CD4-positive, alpha-beta T cell treated with Interleukin-10 for 1 hour (primary cell): Measurements from ENCODE around the gene NTSR1.

ENCODE experiments used
- DNase-seq: peaks from one replicate; pipeline ENCODE4 v3.0.0-alpha.2; 2020

The NTSR1 gene

GRCh38 chr20:62741701-62742491, 33.3 kb downstream of the NTSR1 start:
- DNase-seq = no peak

- DNase-seq = no peak
These were observed 33.9 kb downstream of the NTSR1 start for GRCh38 chr20:62742550-62742949.

GRCh38 chr20:62742979-62743776, 34.5 kb downstream of the NTSR1 start:
- DNase-seq = no peak

GRCh38 chr20:62743777-62744317, 35.2 kb downstream of the NTSR1 start:
- no peak for DNase-seq

- no peak for DNase-seq
These were observed 36.1 kb downstream of the NTSR1 start for GRCh38 chr20:62744741-62745191.

GRCh38 chr20:62745279-62745951, 36.8 kb downstream of the NTSR1 start:
- DNase-seq = no peak

GRCh38 chr20:62745952-62746288, 37.3 kb downstream of the NTSR1 start:
- DNase-seq = no peak

- DNase-seq = no peak
These were observed 39.7 kb downstream of the NTSR1 start for GRCh38 chr20:62748311-62748710.

GRCh38 chr20:62749851-62750445, 41.3 kb downstream of the NTSR1 start:
- no peak for DNase-seq

- DNase-seq = no peak
These were observed 43.0 kb downstream of the NTSR1 start for GRCh38 chr20:62751551-62752150.

- no peak for DNase-seq
These were observed 43.6 kb downstream of the NTSR1 start for GRCh38 chr20:62752181-62752670.

- no peak for DNase-seq
These were observed 44.2 kb downstream of the NTSR1 start for GRCh38 chr20:62752671-62753501.

GRCh38 chr20:62753626-62754025, 45.0 kb downstream of the NTSR1 start:
- no peak for DNase-seq

- no peak for DNase-seq
These were observed 45.7 kb downstream of the NTSR1 start for GRCh38 chr20:62754122-62754990.

GRCh38 chr20:62754991-62755356, 46.3 kb downstream of the NTSR1 start:
- DNase-seq = no peak

GRCh38 chr20:62755817-62756724, 47.4 kb downstream of the NTSR1 start:
- no peak for DNase-seq

GRCh38 chr20:62758226-62758912, 49.7 kb downstream of the NTSR1 start:
- DNase-seq = no peak

GRCh38 chr20:62759981-62760431, 51.4 kb downstream of the NTSR1 start:
- DNase-seq = no peak

- no peak for DNase-seq
These were observed 51.8 kb downstream of the NTSR1 start for GRCh38 chr20:62760471-62760855.
